ENCODE data around the gene FAM241B. TPM values are rescaled to one million over a fixed set of nuclear protein-coding genes. Genes with fewer than 3 reads are reported as not detected.
A peak's percentile ranks its signal among the peaks of the same experiment; 100 is the strongest.

Gene FAM241B
- polyA plus RNA-seq, 3 donors from 2014 or later, result 0.47 to 0.84 TPM; not detected in 1

DNA sequence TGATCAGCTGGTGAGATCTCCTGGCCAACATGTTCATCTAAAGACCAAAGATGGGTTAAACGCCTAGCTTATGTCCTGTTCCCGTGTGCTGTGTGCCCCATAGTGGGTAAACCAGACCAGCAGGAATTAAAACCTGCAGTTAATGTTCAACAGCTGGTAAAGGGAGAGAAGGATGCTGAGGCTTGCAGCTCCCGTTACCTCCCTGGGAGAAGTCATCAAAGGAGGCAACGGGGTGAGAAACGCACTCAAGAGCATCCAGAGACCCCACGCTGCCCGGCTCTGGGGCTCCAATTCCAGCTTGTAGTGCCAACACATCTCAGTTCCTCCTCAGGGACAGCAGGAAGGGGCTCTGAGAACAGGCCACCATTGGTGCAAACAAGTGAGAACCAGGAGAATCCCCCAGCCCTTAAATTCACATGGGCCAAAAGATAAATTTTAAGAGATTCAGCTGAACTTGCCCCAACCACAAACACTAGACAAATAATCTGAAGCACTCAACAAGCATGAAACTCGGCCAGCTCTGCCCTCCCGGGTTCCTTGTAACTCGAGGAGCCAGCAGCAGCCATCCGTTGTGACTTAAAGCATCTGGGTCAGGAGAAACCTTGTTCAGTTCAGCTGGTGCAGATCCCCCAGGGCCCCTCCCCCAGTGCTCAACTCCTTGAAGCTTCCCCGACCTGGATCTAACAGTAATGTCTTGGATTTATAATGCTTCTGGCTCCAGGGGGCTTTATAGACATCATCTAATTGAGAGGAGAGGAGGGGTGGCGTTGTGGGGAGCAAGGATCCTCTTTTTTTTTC lies 29.4 kb downstream of the FAM241B start:
- Mint-ChIP-seq H3K4me1 (no peaks in the 10 kb centered on the region), H3K4me3 (no peak overlapping the region), H3K27me3 (ENCODE audit: low read depth in 3 of 3) (peaks cover 0 to 13% (median 3%) of the 10 kb centered on the region in 3 donors), H3K36me3 (no peaks in the 10 kb centered on the region), H3K9me3 (peaks cover 0 to 2% (median 0%) of the 10 kb centered on the region in 6 donors), H3K27ac (no peak overlapping the region)
- DNase-seq, result no peak

DNA sequence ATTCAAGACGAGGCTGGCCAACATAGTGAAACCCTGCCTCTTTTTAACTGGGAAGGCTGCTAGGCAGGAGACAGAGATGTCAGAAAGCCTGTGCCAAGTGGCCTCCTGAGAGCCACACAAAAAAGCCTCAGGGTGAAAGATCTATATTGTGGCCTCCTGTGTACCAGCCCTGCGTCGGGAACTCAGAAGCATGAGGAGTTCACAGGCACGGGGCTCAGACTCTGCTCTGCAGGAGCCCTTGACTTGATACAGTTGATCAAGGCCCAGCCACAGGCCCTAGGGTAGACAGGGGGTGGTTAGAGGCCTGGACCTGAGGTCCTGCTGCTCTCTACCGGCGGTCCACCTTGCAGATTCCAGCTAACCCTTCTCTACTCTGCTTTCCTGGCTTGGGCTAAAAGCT lies 30.2 kb downstream of the FAM241B start:
- Mint-ChIP-seq H3K4me1 (no peaks in the 10 kb centered on the region), H3K27ac (no peak overlapping the region), H3K4me3 (no peak overlapping the region), H3K27me3 (ENCODE audit: low read depth in 3 of 3) (peaks cover 0 to 13% (median 3%) of the 10 kb centered on the region in 3 donors), H3K9me3 (peaks cover 0 to 2% (median 0%) of the 10 kb centered on the region in 6 donors), H3K36me3 (no peaks in the 10 kb centered on the region)
- DNase-seq, result no peak

DNA sequence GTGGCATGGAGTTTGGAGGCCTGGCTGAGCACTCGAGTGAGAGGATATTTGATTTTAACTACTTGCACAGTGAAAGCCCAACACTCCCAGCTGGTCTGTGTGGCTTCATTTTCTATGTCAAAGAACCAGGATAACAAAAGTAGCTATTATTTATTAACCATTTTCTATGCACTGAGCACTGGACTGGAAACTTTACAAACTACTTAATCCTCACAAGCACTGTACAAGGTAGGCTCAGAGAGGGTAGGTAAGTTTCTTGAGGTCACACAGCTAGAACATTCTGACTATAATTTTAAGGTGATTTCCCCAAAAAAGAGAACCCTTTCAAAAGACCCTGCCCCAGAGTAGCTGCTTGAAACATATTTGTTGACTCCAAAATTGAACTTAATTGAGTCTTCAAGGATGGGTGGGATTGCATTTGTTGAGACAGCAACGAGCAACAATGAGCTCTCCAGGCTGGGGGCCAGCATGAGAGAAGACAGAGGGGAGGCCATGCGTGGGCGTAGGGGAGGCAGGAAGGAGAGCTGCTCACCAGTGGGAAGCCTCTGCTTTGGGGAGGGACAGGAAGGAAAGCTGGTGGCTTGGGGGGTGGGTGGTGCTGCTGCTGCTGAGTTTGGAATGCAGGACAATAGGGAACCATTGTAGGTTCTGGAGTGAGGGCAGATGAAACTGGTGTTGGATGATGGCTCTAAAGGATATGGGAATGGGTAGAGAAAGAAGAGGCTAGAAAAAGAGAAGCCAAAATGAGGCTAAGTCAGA lies 31.5 kb downstream of the FAM241B start:
- Mint-ChIP-seq H3K27ac (no peak overlapping the region), H3K4me1 (no peaks in the 10 kb centered on the region), H3K4me3 (no peak overlapping the region), H3K36me3 (no peaks in the 10 kb centered on the region), H3K9me3 (no peaks in the 10 kb centered on the region), H3K27me3 (ENCODE audit: low read depth in 3 of 3) (peaks cover 0 to 13% (median 3%) of the 10 kb centered on the region in 3 donors)
- no peak for DNase-seq

- H3K9me3 Mint-ChIP-seq, result no peaks in the 10 kb centered on the region
- H3K27me3 Mint-ChIP-seq (ENCODE audit: low read depth in 3 of 3), result peaks cover 0 to 18% (median 3%) of the 10 kb centered on the region in 3 donors
- H3K27ac Mint-ChIP-seq, result no peak overlapping the region
- H3K36me3 Mint-ChIP-seq, result no peaks in the 10 kb centered on the region
- DNase-seq, result no peak
- H3K4me3 Mint-ChIP-seq, result no peak overlapping the region
- H3K4me1 Mint-ChIP-seq, result no peaks in the 10 kb centered on the region
Measured at GRCh38 chr10:69662173-69662877, 32.3 kb downstream of the FAM241B start.

DNA sequence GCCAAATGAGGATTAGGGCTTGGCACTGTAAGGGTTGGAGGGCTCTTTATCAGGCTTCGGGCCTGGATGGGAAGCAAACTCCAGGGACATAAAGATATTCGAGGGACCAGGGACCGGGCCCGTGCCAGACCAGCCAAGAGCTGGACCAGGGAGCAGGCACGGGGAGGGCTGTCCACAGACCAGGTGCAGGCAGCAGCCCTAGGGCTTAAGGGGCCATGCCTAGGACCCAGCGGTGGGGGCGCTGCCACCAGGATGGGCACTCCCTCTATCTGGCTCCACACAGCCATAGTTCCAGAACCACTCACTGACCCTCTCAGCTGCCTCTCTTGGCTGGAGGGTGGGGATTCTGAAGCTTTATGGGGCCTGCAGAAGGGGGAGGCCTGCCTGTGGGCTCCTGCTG lies 32.9 kb downstream of the FAM241B start:
- H3K9me3 Mint-ChIP-seq, result no peaks in the 10 kb centered on the region
- no peaks in the 10 kb centered on the region for H3K36me3 Mint-ChIP-seq
- peaks cover 3 to 17% (median 4%) of the 10 kb centered on the region in 3 donors for H3K27me3 Mint-ChIP-seq (ENCODE audit: low read depth in 3 of 3)
- H3K4me3 Mint-ChIP-seq, result no peak overlapping the region
- H3K27ac Mint-ChIP-seq, result peak overlapping the region in 1 of 6 donors; percentile 40
- H3K4me1 Mint-ChIP-seq, result no peaks in the 10 kb centered on the region
- no peak for DNase-seq

DNA sequence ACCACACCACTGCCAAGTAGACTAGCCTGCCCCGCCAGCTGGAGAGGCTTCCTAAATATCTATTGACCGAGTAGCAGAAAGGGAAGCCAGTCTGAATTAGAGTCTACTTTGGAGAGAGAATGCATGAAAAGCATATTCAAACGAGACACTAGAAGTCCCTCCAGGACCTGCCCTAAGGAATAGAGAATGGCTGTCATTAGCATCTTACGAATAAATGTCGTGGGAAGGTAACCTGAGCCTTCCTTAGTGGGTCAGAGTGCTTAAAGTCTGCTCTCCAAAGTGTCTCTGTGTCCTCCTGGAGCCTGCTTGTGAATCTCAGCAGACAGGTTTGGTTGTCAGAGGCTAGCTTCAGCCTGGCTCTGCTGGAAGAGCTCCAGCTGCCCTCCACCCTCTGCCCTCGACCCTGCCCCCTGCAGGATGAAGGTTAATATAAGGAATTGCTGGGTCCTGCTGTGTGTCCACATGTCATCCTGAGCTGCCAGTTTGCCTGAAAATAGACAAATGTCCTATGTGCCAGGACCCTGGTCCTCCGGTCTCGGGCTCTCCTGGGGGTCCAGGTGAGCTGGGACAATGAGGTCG lies 33.4 kb downstream of the FAM241B start:
- H3K27ac Mint-ChIP-seq, result peak overlapping the region in 1 of 6 donors; percentile 40
- H3K4me1 Mint-ChIP-seq, result no peaks in the 10 kb centered on the region
- DNase-seq, result no peak
- peaks cover 3 to 16% (median 4%) of the 10 kb centered on the region in 3 donors for H3K27me3 Mint-ChIP-seq (ENCODE audit: low read depth in 3 of 3)
- H3K9me3 Mint-ChIP-seq, result no peaks in the 10 kb centered on the region
- no peaks in the 10 kb centered on the region for H3K36me3 Mint-ChIP-seq
- no peak overlapping the region for H3K4me3 Mint-ChIP-seq

GRCh38 chr10:69665474-69666320 lies 35.6 kb downstream of the FAM241B start:
- H3K4me1 Mint-ChIP-seq, result no peaks in the 10 kb centered on the region
- H3K27ac Mint-ChIP-seq, result no peak overlapping the region
- DNase-seq, result no peak
- no peak overlapping the region for H3K4me3 Mint-ChIP-seq
- H3K27me3 Mint-ChIP-seq (ENCODE audit: low read depth in 3 of 3), result peaks cover 4 to 21% (median 8%) of the 10 kb centered on the region in 3 donors
- H3K36me3 Mint-ChIP-seq, result no peaks in the 10 kb centered on the region
- no peaks in the 10 kb centered on the region for H3K9me3 Mint-ChIP-seq

DNA sequence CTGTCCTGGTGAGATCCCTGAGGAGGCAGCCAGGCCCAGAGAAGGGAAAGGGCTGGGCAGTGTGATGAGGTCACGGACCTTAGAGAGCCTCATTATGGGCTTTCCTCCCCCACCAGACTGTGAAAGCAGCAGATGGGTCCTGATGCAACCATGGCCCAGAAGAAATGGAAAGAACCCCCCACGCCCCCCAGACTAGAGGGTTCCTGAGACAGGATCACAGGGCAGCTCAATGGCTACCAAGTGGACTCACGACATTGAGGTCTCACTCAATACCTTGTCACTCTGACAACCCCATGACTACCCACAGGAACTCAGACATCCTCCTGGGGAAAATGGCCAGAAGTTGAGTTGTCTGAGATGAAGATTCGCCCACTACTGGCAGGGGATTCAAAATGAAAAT lies 36.7 kb downstream of the FAM241B start:
- H3K36me3 Mint-ChIP-seq, result no peaks in the 10 kb centered on the region
- peaks cover 4 to 21% (median 8%) of the 10 kb centered on the region in 3 donors for H3K27me3 Mint-ChIP-seq (ENCODE audit: low read depth in 3 of 3)
- H3K4me1 Mint-ChIP-seq, result no peaks in the 10 kb centered on the region
- DNase-seq, result no peak
- H3K27ac Mint-ChIP-seq, result no peak overlapping the region
- no peak overlapping the region for H3K4me3 Mint-ChIP-seq
- peaks cover 0 to 5% (median 0%) of the 10 kb centered on the region in 6 donors for H3K9me3 Mint-ChIP-seq

GRCh38 chr10:69668721-69669120 lies 38.7 kb downstream of the FAM241B start:
- H3K27ac Mint-ChIP-seq, result no peak overlapping the region
- no peak overlapping the region for H3K4me3 Mint-ChIP-seq
- peaks cover 0 to 5% (median 0%) of the 10 kb centered on the region in 6 donors for H3K9me3 Mint-ChIP-seq
- no peaks in the 10 kb centered on the region for H3K36me3 Mint-ChIP-seq
- H3K27me3 Mint-ChIP-seq (ENCODE audit: low read depth in 3 of 3), result peaks cover 4 to 21% (median 7%) of the 10 kb centered on the region in 3 donors
- no peak for DNase-seq
- H3K4me1 Mint-ChIP-seq, result no peaks in the 10 kb centered on the region

DNA sequence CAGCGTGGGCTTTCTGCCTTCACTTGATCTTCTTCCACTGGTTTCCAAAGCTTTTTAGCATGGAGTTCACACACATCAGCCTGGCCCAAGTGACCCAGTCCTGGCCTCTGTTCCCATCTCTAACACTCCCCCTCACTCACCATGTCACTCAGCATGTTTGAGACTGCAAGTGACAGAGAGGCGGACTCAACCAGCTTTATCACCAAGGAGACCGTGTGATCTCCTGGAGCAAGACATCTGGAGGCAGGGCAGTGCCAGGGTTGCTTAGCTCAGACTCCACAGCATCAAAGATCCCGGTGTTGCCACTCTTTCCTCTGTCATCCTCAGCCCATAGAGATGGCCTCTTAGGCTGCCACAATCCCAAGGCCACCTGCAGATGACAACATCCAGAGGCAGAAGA lies 39.4 kb downstream of the FAM241B start:
- Mint-ChIP-seq H3K4me3 (no peak overlapping the region), H3K27me3 (ENCODE audit: low read depth in 3 of 3) (peaks cover 4 to 21% (median 7%) of the 10 kb centered on the region in 3 donors), H3K9me3 (peaks cover 0 to 5% (median 0%) of the 10 kb centered on the region in 6 donors), H3K27ac (no peak overlapping the region), H3K4me1 (no peaks in the 10 kb centered on the region), H3K36me3 (no peaks in the 10 kb centered on the region)
- no peak for DNase-seq

DNA sequence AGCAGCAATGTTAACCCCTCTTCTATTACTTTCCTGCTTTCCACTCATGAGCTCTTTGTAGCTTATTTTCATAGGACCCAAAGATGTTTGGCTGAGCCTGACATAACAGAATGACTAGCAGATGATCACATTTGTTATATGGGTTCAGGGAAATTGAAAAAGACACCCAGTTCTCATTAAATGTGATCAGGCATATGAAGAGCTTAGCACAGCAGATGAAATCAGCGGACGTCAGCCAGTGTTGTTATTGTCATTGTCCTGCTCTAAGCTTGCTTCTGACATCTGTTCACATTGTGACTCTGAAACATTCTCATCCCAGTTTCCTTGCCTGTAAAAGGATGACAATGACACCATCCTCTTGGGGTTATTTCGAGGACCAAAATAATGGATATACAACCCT lies 43.5 kb downstream of the FAM241B start:
- no peak for DNase-seq
- Mint-ChIP-seq H3K4me1 (no peaks in the 10 kb centered on the region), H3K27ac (no peak overlapping the region), H3K36me3 (no peaks in the 10 kb centered on the region), H3K27me3 (ENCODE audit: low read depth in 3 of 3) (peaks cover 3 to 10% (median 7%) of the 10 kb centered on the region in 3 donors), H3K4me3 (no peak overlapping the region), H3K9me3 (peaks cover 0 to 5% (median 0%) of the 10 kb centered on the region in 6 donors)

GRCh38 chr10:69674786-69675185 lies 44.7 kb downstream of the FAM241B start:
- Mint-ChIP-seq H3K36me3 (no peaks in the 10 kb centered on the region), H3K9me3 (peaks cover 0 to 5% (median 0%) of the 10 kb centered on the region in 6 donors), H3K27ac (no peak overlapping the region), H3K4me1 (no peaks in the 10 kb centered on the region), H3K4me3 (no peak overlapping the region), H3K27me3 (ENCODE audit: low read depth in 3 of 3) (peaks cover 2 to 5% (median 3%) of the 10 kb centered on the region in 3 donors)
- DNase-seq, result no peak

DNA sequence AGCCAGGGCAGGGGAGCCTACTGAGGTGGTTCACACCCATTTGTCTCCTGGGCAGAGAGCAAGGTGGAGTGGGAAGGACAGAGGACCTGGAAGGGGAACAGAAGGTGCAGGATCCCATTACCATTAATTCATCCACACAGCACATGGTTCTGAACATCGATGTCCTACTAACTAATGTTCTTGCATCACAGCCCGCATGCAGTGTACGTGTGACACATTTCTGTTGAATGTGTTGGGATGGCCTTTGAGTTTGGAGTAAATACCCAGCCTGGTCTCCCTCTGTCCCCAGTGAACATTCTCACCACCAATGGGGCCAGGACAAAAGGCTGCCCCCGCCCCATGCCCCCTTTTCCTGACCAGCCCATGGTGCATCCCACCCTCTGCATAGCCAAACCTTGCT lies 46.3 kb downstream of the FAM241B start:
- no peaks in the 10 kb centered on the region for H3K36me3 Mint-ChIP-seq
- H3K27me3 Mint-ChIP-seq (ENCODE audit: low read depth in 3 of 3), result peaks cover 2 to 5% (median 5%) of the 10 kb centered on the region in 3 donors
- no peak overlapping the region for H3K27ac Mint-ChIP-seq
- H3K4me1 Mint-ChIP-seq, result no peaks in the 10 kb centered on the region
- H3K9me3 Mint-ChIP-seq, result no peaks in the 10 kb centered on the region
- H3K4me3 Mint-ChIP-seq, result no peak overlapping the region
- no peak for DNase-seq

Data from immature natural killer cell (primary cell).